GM21515 (cell line): ENCODE data around the gene TXNDC5.

Experiments used
- ATAC-seq: cut with Tn5 transposase; IDR thresholded peaks from one replicate; pipeline ENCODE4 v1.9.1; 2021; ENCODE audit not compliant: unreplicated experiment

Gene TXNDC5

DNA sequence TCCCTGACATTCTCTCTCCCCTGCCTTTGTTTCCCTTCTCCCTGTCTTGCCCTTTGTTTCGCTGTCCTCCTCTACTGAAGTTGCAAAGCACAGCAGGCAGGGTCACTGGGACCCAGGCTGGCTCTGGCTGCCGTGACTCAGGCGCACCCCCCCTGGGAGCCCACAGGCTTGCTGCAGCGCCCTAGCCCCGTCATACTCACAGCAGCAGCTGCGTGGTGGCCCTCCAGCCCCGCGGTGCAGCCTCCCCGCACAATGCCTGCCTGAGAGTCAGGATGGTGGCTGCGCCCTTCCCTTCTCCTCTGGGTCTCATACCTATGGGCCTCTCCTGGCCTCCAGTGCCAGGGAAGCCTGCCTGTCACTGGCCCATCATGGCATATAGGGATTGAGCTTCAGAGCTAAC lies 41.7 kb downstream of the TXNDC5 start:
- no peak for ATAC-seq

DNA sequence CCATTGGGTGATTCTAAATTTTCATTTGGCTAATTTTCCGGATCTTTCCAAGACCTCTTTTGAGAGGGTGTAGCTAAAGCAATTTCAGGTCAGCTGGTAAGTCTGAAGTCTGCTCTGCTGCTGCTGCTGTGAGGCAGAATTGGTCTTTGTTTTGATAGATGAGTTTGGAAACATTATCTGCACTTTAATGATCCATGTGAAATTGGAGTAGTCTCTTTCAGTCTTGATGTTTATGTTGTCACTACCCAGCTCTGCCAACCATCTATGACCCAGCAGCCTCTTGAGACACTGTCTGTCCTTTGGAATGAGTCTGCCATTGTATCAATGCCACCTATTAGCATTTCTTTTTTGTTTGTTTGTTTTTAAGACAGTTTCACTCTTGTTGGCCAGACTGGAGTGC lies 44.1 kb downstream of the TXNDC5 start:
- no peak for ATAC-seq

DNA sequence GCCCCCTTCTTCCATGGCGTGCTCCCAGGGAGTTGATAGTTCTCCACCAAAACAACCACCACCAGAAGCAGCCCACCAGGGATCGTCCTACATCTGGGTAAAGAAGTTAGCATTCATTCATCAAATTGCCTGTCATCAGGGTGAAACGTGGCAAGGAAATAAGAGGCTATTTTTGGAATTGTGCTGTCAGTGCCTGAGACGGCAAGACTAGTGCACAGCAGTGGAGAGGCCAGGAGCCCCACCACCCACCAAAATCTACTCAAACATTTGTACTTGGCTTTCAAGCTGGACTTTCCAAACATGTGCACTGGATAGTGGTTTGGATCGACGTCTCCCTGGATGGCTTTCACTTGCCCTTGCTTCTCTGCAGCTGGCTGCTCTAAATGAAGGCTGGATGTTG lies 44.8 kb downstream of the TXNDC5 start:
- ATAC-seq, result no peak

DNA sequence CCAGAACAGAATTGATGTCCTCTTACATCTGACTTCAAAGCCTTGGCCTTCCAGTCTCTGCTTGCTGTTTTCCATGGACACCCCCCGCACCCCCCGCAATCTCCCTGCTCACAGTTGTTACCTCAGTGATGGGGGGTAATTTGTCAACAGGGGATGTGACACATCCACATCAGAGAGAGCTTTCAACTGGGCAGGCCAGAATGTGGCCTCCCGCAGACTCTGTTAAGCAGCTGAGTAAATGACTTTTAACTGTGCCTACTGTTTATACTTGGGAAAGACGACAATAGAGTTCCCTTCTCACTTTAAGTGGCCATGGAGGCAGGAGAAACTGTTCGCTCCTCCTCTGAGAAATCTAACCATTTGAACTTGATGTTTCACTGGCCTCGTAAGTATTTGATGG lies 51.0 kb downstream of the TXNDC5 start:
- ATAC-seq, result no peak

DNA sequence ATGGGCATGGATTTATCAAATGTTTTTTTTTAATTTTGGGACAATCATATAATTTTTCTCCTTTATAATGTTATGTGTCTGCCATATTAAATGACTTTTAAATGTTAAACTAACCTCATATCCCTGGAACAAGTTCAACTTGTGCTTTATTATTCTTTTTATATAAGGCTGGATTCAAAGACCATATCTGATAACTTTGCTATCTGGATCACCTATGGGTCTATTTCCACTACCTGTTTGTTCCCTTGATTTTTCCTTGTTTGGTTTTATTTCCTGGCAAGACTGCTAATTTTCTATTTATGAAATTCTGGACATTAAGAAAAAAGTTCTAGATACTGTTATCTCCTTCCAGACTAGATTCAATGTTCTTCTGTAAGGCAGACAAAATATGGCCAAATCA lies 58.8 kb downstream of the TXNDC5 start:
- no peak for ATAC-seq

DNA sequence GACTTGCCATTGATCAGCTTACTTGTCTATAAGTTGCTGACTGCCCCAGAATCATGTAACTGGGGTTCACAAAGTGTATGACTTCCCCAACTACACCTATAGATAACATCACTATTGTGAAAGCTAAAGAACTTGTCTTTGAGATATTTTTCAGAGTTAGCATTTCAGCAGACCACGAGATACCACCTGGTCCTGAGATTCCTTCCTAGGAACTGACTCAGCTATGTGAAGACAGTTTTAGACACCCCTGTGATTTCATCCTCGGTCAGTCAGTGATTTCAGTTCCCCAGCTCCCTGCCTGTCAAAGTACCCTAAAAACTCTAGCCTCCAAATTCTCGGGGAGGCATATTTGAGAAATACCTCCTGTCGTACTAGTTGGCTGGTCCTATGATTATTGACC lies 62.4 kb downstream of the TXNDC5 start:
- no peak for ATAC-seq

DNA sequence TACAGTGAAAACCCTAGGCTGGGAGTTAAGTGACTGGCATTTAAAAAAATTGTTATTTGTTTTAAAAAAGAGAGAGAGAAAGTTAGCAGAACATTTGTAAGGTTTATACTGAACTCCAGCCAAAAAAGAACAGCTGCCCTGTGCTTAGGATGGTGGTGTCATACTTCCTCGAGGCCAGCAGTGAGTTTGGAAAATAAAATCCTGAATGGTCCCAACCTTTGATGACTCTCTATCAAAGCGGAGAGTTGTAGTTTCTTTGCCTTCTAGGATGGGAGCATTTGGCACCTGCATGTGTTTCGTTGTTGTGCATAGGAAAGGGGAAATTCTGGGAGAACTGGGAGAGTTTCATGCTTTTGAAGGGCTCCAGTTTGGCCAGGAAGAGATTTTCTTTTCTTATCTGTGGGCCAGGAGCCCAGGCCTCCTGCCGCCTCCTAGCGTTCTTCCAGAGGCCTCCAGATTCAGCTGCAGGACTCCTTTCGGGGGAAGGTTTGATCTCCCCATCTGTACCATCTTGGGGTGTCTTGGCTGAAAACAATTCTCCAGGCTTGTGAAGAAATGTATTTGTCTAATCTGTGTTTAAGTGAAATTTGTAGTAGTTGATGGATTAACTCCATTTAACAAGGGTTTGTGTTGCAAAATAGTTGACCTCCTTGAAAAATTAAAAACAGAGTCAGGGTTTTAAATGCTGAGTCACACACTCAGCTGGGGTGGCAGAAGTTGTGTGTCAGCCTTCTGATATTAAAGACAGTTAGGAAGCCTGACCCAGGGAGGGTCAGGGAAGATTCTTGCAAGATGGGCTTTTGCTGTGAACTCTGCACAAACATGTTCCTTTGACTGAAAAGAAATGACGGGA lies 63.4 kb downstream of the TXNDC5 start:
- no peak for ATAC-seq

DNA sequence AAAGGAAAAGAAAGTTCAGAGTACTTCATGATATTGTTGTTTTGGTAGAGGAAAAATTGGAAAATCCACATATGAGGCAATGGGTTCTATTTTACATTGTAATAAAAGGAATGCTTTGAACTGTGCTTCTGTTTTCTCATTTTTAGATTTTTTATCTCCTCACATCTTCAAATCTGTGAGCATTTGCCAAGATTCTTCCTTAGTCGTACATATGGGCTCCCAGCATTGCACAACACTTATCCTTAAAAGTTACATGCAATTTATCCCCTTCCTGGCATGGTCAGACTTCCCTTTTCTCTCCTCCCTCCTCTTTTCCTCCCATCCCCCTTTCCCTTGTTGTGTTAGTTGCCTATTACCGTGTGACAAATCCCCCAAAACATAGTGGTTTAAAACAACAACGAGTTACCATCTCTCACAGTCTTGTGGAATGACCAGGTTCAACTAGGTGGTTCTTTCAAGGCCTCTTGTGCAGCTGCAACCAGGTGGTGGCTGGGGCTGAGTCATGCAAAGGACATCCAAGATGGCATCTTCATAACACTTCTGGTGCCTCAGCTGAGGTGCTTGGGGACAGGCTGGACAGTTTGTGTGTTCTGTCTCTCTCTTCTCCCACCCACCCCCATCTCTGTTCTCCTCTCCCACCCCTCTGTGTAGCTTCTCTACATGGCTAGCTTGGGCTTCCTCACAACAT lies 68.7 kb downstream of the TXNDC5 start:
- no peak for ATAC-seq

DNA sequence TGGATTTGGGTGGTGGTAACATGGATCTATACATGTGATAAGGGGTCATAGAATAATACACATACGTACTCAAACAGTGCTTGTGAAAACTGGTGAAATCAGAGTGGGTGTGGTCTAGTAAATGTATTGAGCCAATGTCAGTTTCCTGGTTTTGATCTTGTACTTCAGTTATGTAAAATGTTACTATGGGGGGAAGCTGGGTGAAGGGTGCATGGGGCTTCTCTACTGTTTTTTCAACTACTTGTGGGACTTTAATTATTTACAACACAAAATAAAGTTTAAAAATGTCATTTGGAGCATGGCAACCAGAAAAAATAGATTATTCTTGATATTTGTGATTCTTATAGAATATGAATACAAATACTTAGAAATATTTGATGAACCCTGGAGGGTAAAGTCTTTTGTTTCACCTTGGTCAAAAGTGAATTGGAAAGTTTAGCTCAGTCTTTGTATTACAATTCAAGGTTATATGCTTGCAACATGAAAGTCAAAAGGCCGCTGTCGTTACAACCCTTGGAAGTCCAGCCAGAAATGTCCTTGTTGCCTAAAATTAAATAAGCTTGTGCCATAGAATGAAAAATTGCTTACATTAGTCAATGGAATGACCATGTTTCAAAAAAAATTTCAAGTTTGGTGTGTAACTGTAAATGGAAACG lies 74.1 kb downstream of the TXNDC5 start:
- ATAC-seq, result no peak

DNA sequence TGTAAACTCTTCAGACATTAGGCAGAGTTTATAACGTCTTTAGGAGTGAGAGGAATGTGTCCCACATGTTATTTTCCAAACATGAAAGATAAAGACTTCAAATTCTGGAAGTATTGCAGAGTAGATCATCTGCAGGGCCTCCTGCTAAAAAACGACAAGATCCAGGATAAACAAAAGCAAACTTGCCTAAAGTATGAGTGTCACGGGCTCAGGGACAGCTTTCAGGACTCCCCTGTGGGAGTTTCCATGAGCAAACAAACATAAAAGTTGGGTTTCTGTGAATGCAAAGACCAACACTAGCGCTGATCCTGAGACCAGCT lies 76.9 kb downstream of the TXNDC5 start:
- no peak for ATAC-seq

DNA sequence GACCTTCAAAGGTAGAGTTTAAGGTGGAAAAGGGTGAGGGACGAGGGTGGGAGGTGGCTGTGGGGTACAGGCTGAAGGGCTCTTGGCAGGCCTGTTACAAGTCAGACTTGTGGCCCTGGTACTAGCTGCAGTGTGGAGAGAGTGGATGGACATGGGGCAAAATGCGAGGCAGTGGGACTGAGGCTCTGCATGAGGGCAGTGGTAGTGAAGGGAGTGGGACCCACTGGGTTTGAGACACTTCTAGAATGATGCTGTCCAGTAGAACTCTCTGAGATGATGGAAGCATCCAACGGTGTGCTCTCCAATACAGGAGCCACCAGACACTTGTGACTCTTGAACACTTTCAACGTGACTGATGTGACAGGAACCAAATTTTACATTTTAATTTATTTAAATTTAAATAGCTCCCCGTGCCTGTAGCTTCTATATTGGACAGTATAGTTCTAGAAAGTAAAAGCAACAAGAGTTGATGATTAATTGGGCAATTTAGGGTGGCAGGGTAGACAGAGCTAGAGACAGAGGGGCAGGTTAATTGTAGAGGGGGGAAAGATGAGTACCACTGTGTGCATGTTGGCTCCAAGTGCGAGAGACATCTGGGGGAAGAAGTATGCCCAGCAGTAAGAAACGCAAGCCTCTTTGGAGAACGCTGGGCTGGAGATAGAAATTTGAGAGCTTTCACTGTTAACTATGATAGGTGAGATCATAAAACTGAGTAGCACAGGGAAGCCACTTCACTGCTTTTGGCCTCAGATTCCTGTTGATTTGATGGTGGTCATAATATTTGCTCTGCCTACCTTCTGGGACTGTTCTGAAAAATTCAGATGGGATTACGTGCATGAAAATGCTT lies 77.5 kb downstream of the TXNDC5 start:
- no peak for ATAC-seq
